HL-60/S4 treated with phorbol 12-myristate 13-acetate at 8.2 ng/mL for 4 days and 3 days (cell line): Measurements from ENCODE around the gene ITM2B.
"Not testable (repeated sequence)": the region's sequence is repeated elsewhere in the genome, so short reads cannot be mapped to it uniquely, and the experiment has no call there.

Source experiments
- in situ Hi-C: fragments of 300-500 bp; cut with MboI; formaldehyde crosslinking; loops from 2 replicates; pipeline ENCODE4 v1.15.0; 2022; ENCODE audit warnings: low sequenced_read_pairs

ITM2B gene

GRCh38 chr13:48222358-48223301, 10.4 kb upstream of the ITM2B start:
- in situ Hi-C loops: no loop called here

GRCh38 chr13:48224701-48225100, 8.3 kb upstream of the ITM2B start:
- in situ Hi-C loops: no loop called here

- in situ Hi-C loops: no loop called here
Observed at GRCh38 chr13:48230541-48230940, 2.5 kb upstream of the ITM2B start.

GRCh38 chr13:48231080-48231479, 1.9 kb upstream of the ITM2B start:
- in situ Hi-C loops: no loop called here

- in situ Hi-C loops: no loop called here
Observed at GRCh38 chr13:48231933-48232332, 1.1 kb upstream of the ITM2B start.

- in situ Hi-C loops: no loop called here
Observed at GRCh38 chr13:48232420-48233045, 473 bp upstream of the ITM2B start.

- in situ Hi-C loops: no loop called here
Observed at GRCh38 chr13:48233889-48234488, 983 bp downstream of the ITM2B start.

GRCh38 chr13:48234566-48235340, 1.7 kb downstream of the ITM2B start:
- in situ Hi-C loops: no loop called here

GRCh38 chr13:48235341-48236135, 2.5 kb downstream of the ITM2B start:
- in situ Hi-C loops: no loop called here

- in situ Hi-C loops: no loop called here
Observed at GRCh38 chr13:48236528-48237353, 3.7 kb downstream of the ITM2B start.

- in situ Hi-C loops: not testable (repeated sequence)
Observed at GRCh38 chr13:48239369-48239768, 6.4 kb downstream of the ITM2B start.

- in situ Hi-C loops: loop anchor here (10.0 kb wide), 1 partner anchor 117 kb away; no protein-coding TSS in a partner anchor
Observed at GRCh38 chr13:48241651-48242050, 8.6 kb downstream of the ITM2B start.

- in situ Hi-C loops: loop anchor here (10.0 kb wide), 1 partner anchor 118 kb away; no protein-coding TSS in a partner anchor
Observed at GRCh38 chr13:48242677-48243076, 9.7 kb downstream of the ITM2B start.

GRCh38 chr13:48244159-48244558, 11.2 kb downstream of the ITM2B start:
- in situ Hi-C loops: loop anchor here (10.0 kb wide), 1 partner anchor 119 kb away; no protein-coding TSS in a partner anchor

GRCh38 chr13:48246102-48246501, 13.1 kb downstream of the ITM2B start:
- in situ Hi-C loops: loop anchor here (10.0 kb wide), 1 partner anchor 121 kb away; no protein-coding TSS in a partner anchor

GRCh38 chr13:48249018-48249417, 16.0 kb downstream of the ITM2B start:
- in situ Hi-C loops: loop anchor here (10.0 kb wide), 1 partner anchor 124 kb away; no protein-coding TSS in a partner anchor

- in situ Hi-C loops: no loop called here
Observed at GRCh38 chr13:48251611-48252081, 18.6 kb downstream of the ITM2B start.

GRCh38 chr13:48252176-48252575, 19.2 kb downstream of the ITM2B start:
- in situ Hi-C loops: no loop called here

GRCh38 chr13:48253849-48254248, 20.8 kb downstream of the ITM2B start:
- in situ Hi-C loops: no loop called here
